ENCODE results near the gene TMEM125.
A peak's percentile ranks its signal among the peaks of the same experiment; 100 is the strongest.

The TMEM125 gene

DNA sequence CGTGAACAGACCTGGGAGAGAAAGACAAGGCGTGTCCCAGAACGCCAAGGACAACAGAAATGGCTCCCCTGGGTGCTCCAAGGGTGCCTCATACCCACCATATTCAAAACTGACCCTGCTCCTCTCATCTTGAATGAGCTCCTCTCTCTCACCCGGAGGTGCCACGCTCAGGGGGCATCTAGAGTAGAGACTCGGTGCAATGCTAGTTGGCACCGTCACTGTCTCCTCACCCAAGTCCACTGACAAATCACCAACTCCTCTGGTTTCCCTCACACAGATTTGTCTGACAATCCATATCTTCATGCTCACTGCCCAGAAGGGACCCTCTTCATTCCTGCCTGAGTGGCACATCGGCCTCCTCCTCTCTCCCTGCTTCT is 5.0 kb downstream of the TMEM125 start:
- no peak for DNase-seq

DNA sequence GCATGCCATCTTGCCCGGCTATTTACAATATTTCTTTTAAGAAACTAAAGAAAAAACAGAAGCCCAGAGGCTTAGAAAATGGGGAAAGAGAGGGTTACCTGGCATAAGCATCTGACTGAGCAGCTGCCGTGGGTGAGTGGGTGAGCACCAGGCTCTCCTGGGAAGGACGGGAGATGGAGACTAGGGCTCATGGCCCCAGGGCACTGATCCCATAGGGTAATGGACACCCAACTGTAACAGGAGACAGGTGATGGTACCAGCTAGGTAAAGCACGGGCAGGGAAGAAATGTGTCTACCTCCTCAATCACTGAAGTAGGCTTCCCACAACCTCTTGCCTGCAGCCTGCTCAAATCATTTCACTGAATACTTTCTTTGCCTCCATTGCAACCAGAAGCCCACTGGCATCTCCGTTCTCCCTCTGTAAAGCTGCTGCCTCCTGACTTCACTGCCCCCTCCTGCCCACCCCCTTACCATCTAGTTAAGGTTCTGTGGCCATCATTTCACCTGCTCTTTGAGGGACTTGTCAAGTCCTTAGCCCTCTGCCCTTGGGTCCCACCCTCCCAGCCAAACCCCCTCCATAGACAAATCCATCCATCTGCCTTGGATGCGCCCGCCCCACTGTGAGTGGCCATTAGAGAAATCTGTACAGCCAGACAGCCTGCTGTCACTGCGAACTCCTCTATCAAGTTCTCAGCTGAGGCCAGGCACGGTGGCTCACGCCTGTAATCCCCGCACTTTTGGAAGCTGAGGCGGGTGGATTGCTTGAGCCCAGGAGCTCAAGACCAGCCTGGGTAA is 6.2 kb downstream of the TMEM125 start:
- no peak for DNase-seq

DNA sequence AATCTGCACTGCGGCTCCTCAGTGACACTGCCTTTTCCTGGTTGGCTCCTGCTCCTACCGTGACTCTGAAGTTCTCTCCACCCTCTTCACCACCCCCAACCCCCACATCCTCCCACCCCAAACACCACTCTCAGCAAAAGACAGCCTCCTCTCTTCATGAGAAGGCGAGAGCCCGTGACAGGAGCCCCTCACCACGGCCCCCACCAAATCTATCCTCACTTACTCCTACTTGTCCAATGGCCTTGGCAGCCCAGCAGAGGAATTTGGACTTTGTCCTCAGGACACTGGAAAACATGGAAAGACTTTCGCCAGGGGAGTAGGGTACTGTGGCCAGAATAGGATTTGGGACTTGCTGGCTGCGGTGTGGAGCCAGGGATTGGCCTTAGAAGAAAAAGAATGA is 6.9 kb downstream of the TMEM125 start:
- no peak for DNase-seq

GRCh38 chr1:43277116-43277876 is 7.5 kb downstream of the TMEM125 start:
- DNase-seq = no peak

- no peak for DNase-seq
These were observed 9.4 kb downstream of the TMEM125 start for GRCh38 chr1:43279161-43279560.

- no peak for DNase-seq
These were observed 9.9 kb downstream of the TMEM125 start for GRCh38 chr1:43279666-43280065.

- no peak for DNase-seq
These were observed 10.9 kb downstream of the TMEM125 start for GRCh38 chr1:43280692-43281091.

DNA sequence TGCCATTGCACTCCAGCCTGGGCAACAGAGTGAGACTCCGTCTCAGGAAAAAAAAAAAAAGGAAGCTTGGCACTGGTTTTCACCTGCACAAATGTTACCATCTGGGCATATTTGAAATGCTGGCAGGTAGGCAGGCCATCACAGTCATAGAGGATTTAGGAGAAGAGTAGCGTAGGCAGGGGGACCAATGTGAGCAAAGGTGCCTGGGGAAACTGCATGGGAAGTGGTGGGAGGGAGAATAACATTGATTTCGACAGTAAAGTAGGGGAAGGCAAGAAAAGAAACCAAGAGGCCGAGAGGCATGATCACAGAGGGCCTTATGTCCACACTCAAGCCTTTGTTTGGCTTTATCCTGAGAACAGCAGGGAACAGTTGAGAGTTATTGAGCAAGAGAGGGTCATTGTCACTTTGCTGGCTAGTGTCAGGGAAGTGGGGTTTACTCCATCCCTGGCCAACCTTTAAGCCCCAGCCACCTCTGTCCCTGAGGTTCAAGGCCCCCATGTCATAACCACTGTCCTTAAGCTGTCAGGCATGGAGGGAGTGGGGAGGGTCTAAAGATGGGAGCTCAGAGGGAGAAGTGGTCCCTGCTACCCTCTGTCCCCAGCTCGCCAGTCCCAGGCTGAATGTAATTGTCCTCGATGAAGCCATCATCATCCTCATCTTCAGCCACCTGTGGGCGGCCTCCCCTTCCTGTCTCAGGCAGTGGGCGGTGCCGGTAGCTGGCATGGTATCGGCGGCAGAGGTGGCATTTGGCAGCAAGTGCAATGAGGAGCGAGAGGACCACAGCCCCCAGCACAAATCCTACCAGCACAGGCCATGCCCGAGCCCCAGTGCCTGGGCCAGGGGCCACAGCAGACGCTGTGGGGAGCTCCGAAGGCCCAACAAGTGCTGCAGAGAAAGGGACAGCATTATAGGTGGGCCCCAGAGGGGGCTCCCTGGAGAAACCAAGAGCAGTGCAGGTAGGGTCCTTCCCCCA is 12.7 kb downstream of the TMEM125 start:
- DNase-seq = peak in 1 of 3 experiments; percentile 4

- DNase-seq = no peak
These were observed 14.3 kb downstream of the TMEM125 start for GRCh38 chr1:43284065-43284464.

DNA sequence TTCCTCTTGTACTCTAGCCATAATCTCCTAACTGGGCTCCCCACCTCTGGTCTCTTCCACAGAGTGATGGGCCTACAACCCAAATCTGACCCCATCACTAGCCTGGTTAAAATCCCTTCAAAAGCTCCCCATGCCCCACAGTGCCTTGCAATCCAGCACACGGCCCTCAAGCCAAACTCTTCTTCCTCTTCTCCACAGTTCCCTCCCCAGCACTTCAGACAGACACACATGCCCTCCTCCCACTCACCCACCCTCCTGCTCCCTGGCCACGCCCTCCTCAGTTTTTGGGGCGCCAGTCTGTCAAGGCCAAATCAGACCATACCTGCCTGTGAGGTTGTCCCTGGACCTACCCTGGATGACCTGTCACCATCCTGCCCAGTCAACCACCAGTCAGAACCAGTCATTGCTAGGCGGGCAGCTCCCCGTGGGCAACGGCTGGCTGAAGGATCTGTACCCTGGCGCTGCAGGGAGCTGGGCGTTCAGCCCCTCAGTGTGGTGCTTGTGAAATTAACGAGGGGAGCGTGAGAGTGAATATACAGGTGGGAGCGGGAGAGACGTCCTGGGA is 14.8 kb downstream of the TMEM125 start:
- DNase-seq = no peak

- DNase-seq = peak; percentile 73 to 84 (median 79)
These were observed 15.6 kb downstream of the TMEM125 start, which contains the start of gene C1orf210 for GRCh38 chr1:43285269-43285990. TSS of gene C1orf210 (minus strand) at chr1:43285581. CDS start at chr1:43283270, 2,311 bp downstream.

GRCh38 chr1:43286115-43286514 is 16.3 kb downstream of the TMEM125 start:
- DNase-seq = no peak

DNA sequence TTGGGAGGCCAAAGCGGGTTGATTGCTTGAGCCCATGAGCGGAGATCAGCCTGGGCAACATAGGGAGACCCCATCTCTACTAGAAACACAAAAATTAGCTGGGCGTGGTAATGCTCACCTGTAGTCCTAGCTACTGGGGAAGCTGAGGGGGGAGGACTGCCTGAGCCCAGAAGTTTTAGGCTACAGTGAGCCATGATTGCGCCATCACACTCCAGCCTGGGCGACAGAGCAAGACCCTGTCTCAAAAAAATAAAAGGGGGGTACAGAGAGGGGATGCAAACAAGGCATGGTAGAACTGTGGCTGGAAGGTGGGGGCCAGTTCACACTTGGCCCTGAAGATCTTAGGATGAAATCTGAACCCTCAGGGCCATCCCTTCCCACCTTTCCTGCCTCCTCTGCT is 16.8 kb downstream of the TMEM125 start:
- no peak for DNase-seq

GRCh38 chr1:43288058-43288784 is 18.4 kb downstream of the TMEM125 start:
- DNase-seq = no peak

GRCh38 chr1:43288785-43289706 is 19.3 kb downstream of the TMEM125 start:
- no peak for DNase-seq

DNA sequence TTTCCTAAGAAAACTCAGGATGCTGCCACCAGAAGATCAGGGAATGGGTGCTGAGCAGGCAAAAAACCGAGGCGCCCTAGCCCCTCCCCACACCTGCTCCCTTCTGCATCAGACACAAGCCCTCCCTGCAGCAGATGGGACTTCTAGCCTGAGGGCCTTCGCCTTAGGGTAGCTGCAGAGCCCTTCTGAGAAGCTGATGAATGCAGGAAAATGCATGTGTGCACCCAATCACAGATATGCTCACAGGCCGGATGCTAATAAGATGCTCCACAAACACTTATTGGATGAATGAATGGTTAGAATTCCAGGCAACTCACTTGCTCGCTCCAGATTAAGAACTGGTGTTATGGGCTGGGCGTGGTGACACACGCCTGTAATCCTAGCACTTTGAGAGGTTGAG is 22.4 kb downstream of the TMEM125 start:
- DNase-seq = no peak

DNA sequence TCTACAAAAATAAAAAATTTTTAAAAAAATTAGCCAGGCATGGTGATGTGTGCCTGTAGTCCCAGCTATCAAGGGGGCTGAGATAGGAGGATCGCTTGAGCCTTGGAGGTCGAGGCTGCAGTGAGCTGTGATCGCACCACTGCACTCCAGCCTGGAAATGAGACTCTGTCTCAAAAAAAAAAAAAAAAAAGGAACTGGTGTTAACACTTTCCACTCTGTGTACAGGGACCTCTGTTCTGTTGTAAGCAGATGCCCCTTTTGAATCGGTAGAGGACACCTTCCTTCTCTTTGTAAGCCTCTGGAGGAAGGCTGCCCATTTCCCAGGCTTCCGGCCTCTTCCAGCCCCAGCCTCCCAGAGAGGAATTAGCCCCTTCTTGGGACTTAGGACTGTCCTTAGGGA is 22.9 kb downstream of the TMEM125 start:
- DNase-seq = no peak

GRCh38 chr1:43293176-43293575 is 23.4 kb downstream of the TMEM125 start:
- no peak for DNase-seq

DNA sequence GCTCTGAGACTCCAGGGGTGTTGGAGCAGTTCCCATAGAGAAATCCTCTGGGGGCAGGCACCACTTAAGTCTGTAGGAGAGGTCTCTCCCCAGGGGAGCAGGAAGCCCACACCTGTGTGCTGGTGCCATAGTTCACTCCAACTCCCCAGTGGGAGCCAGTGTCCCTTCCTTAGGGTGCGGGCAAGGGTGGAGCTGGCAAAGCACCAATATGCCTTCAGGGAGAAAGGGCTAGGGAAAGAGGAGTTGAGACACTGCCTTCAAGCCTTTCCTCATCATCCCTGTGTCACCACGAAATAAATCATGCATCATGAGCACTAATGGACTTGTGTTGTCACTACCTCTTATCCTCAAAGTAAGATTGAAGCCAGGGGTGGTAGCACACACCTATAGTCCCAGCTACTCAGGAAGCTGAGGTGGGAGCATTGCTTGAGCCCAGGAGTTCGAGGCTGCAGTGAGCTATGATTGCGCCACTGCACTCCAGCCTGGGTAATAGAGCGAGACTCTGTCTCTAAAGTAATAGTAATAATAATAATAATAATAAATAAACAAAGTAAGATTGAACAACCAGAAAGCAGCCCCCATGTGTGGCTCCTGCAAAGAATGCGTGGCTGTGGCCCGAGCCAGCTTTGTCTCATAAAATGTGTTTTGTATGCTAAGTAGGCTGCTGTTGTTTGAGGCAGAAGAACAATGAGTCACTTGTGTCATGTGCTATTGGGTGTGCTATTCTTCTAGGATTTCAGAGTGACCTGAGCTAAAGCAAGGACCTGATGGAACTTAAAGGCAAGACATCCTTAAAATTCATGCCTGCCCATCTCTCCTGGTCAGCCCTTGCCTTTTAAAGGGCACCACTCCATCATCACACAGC is 24.3 kb downstream of the TMEM125 start:
- DNase-seq = no peak
